Neuronal stem cell (in vitro differentiated cells): ENCODE results near the gene CLEC18A.
A peak's percentile ranks its signal among the peaks of the same experiment; 100 is the strongest.

Source experiments
- DNase-seq: peaks from one replicate; pipeline ENCODE4 v3.0.0-alpha.2; 2013; ENCODE audit warnings: low spot score
- H2AFZ ChIP-seq: one replicate; pipeline ENCODE4 v1.6.1; 2013; ENCODE audit warnings: mild to moderate bottlenecking, low read length, inconsistent platforms
- H2AK5ac ChIP-seq: 2 replicates; pipeline ENCODE4 v1.6.1; 2013; ENCODE audit warnings: low read depth, mild to moderate bottlenecking, inconsistent platforms, low read length, moderate library complexity, mixed read lengths
- H2BK120ac ChIP-seq: 2 replicates; pipeline ENCODE4 v1.6.1; 2013; ENCODE audit warnings: low read depth, mild to moderate bottlenecking, inconsistent platforms, low read length, moderate library complexity, mixed read lengths
- H2BK12ac ChIP-seq: one replicate; pipeline ENCODE4 v1.6.1; 2013; ENCODE audit warnings: low read length, inconsistent platforms
- H2BK15ac ChIP-seq: 2 replicates; pipeline ENCODE4 v1.6.1; 2013; ENCODE audit warnings: mild to moderate bottlenecking, low read length, inconsistent platforms, mixed read lengths
- H2BK5ac ChIP-seq: one replicate; pipeline ENCODE4 v1.6.1; 2013; ENCODE audit warnings: inconsistent platforms, mild to moderate bottlenecking, low read length, moderate library complexity
- H3K14ac ChIP-seq: one replicate; pipeline ENCODE4 v1.6.1; 2013; ENCODE audit warnings: low read length, inconsistent platforms
- H3K18ac ChIP-seq: 2 replicates; pipeline ENCODE4 v1.6.1; 2013; ENCODE audit warnings: low read length, inconsistent platforms
- H3K23ac ChIP-seq: 2 replicates; pipeline ENCODE4 v1.6.1; 2013; ENCODE audit warnings: low read depth, mild to moderate bottlenecking, mixed read lengths, low read length, inconsistent platforms; ENCODE audit not compliant: poor library complexity
- H3K27ac ChIP-seq: replicated peaks from 3 replicates; pipeline ENCODE4 v1.5.1; 2013; ENCODE audit warnings: low read length, inconsistent platforms
- H3K27me3 ChIP-seq, 3 experiments: 2 replicates each; pipeline ENCODE4 v1.6.1; 2013; ENCODE audit warnings: low read length in 3 of 3, mild to moderate bottlenecking in 2 of 3, inconsistent platforms in 1 of 3, low read depth in 1 of 3, mixed read lengths in 1 of 3, moderate library complexity in 1 of 3; ENCODE audit not compliant: control insufficient read depth in 3 of 3, insufficient read depth in 3 of 3
- H3K36me3 ChIP-seq, 2 donors: replicated peaks in 1 of 2; 2 replicates each; pipeline ENCODE4 v1.6.1; 2013; ENCODE audit warnings: low read length in 2 of 2; ENCODE audit not compliant: control insufficient read depth in 2 of 2, insufficient read depth in 2 of 2
- H3K4ac ChIP-seq: 2 replicates; pipeline ENCODE4 v1.6.1; 2013; ENCODE audit warnings: inconsistent platforms, mild to moderate bottlenecking, low read length, moderate library complexity
- H3K4me1 ChIP-seq, 2 donors: 1 replicate in 1 of 2; 2 replicates in 1 of 2; pipeline ENCODE4 v1.6.1; 2013; ENCODE audit warnings: low read length in 2 of 2, low read depth in 1 of 2; ENCODE audit not compliant: control insufficient read depth in 2 of 2, insufficient read depth in 1 of 2
- H3K4me2 ChIP-seq: one replicate; pipeline ENCODE4 v1.6.1; 2013; ENCODE audit warnings: mild to moderate bottlenecking, low read length, inconsistent platforms; ENCODE audit not compliant: insufficient read depth, poor library complexity, severe bottlenecking
- H3K4me3 ChIP-seq, 2 donors: 2 replicates each; pipeline ENCODE4 v1.5.1; 2013; ENCODE audit warnings: low read length in 2 of 2, mild to moderate bottlenecking in 2 of 2, inconsistent platforms in 1 of 2, moderate library complexity in 1 of 2
- H3K79me1 ChIP-seq: one replicate; pipeline ENCODE4 v1.6.1; 2013; ENCODE audit warnings: low read depth, mild to moderate bottlenecking, inconsistent platforms, low read length, moderate library complexity
- H3K9ac ChIP-seq: one replicate; pipeline ENCODE4 v1.6.1; 2013; ENCODE audit warnings: mild to moderate bottlenecking, low read depth, low read length, inconsistent platforms; ENCODE audit not compliant: poor library complexity
- H3K9me3 ChIP-seq, 2 donors: replicated peaks in 1 of 2; 2 replicates each; pipeline versions ENCODE3 to v1.6.1; 2013; ENCODE audit warnings: low read length in 2 of 2, mild to moderate bottlenecking in 2 of 2, inconsistent platforms in 1 of 2, low read depth in 1 of 2, mixed read lengths in 1 of 2, moderate library complexity in 1 of 2; ENCODE audit not compliant: control insufficient read depth in 2 of 2, insufficient read depth in 1 of 2
- H4K8ac ChIP-seq: one replicate; pipeline ENCODE4 v1.6.1; 2013; ENCODE audit warnings: low read depth, mild to moderate bottlenecking, inconsistent platforms, low read length, moderate library complexity
- H4K91ac ChIP-seq: one replicate; pipeline ENCODE4 v1.6.1; 2013; ENCODE audit warnings: low read length, low read depth, mild to moderate bottlenecking, inconsistent platforms; ENCODE audit not compliant: poor library complexity
- WGBS, 2 donors: extraction: QIAGEN DNeasy Blood & Tissue Kit; methylation state at CpG; one replicate each; pipeline ENCODE4 v1.1.7; 2013; ENCODE audit warnings: missing lambda C conversion rate in 2 of 2, mixed read lengths in 1 of 2; ENCODE audit not compliant: insufficient read length in 2 of 2, insufficient replicate concordance in 1 of 2; ENCODE audit errors: extremely low coverage in 2 of 2; 5-methylcytosine and 5-hydroxymethylcytosine counted together

CLEC18A gene

DNA sequence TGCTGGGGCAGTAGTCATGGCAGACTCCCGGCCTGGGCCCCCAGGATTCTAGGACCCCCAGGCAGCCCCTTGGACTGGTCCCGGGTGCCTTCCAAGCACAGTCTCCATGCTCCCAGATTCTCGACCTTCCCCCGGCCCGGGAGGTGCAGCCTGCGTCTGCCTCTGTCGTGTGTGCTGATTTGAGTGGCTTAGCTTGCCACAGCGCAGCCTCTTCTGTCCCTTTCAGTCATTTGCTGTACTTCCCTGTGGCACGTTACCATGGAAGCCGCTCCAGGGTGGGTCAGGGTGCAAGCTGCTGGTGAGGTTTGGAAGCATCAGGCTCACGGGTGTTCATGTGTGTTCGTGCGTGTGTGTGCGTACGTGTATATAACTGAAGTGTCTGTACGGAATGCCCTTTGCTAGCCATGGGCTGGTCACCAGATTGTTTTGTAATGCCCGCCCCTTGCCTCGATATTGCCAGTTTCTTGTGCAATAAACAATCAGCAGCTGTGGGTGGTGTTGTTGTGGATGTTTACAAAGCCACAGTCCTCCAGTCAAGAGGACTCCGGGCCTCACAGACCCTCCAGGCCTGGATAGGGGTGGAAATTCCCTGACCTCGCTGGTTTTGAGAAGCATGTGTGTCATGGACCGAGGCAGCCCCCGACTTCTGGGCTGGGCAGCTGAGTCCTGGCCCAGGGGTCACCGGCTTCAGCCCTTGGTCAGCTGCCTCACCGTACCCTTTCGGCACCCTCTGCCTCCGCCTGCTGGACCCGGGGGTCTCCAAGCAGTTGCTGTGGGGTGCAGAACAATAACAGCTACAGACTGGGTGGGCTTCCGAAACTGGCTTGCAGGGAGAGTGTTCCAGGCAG, 9.7 kb upstream of the CLEC18A start:
- H2BK12ac ChIP-seq, result peak overlapping the region; percentile 97
- no CpG with 5 or more reads among the region's 28 CpGs for whole genome bisulfite sequencing, 2 donors

DNA sequence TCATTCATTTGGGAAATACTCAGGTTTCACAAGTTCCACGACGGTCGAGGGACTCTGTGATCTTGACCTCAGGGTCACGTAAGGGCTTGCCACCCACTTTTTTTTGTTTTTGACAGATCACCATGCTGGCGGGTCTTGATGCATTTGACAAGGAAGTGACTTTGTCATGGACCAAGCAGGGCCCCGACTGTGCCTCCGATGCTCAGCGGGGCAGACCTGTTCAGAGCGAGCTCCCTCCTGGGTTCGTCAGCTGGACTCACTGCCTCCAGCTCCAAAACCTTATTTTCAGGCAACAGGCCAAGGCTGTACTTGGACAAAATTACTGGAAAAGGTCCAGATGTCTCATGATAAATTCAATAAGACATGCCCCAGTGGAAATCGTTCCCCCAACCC, 9.0 kb upstream of the CLEC18A start:
- Histone ChIP-seq H4K8ac (no peak overlapping the region), H3K4me2 (no peak overlapping the region), H2AFZ (no peak overlapping the region), H3K18ac (peak overlapping the region; percentile 86), H2BK5ac (no peak overlapping the region), H3K4me1 (peaks cover 21 to 25% of the 10 kb centered on the region in 2 donors), H2BK12ac (peak overlapping the region; percentile 92), H3K9ac (no peak overlapping the region), H2AK5ac (peak overlapping the region; percentile 53), H3K27me3 (no peaks in the 10 kb centered on the region), H3K27ac (no peak overlapping the region), H2BK120ac (peak overlapping the region; percentile 17), H3K79me1 (no peaks in the 10 kb centered on the region), H2BK15ac (no peak overlapping the region), H3K9me3 (no peaks in the 10 kb centered on the region), H3K23ac (no peak overlapping the region), H3K14ac (no peak overlapping the region), H4K91ac (no peak overlapping the region), H3K36me3 (peaks cover 15 to 38% of the 10 kb centered on the region in 2 donors), H3K4ac (no peak overlapping the region), H3K4me3 (no peak overlapping the region)
- WGBS, 2 donors, result no CpG with 5 or more reads among the region's 11 CpGs
- DNase-seq, result no peak

More for the DNA sequence above, 9.7 kb upstream of the CLEC18A start:
- H3K9ac ChIP-seq, result peak overlapping the region; percentile 60
- H2BK15ac ChIP-seq, result peak overlapping the region; percentile 97
- peak overlapping the region; percentile 53 for H2BK5ac ChIP-seq
- H3K4me2 ChIP-seq, result no peak overlapping the region
- no peaks in the 10 kb centered on the region for H3K79me1 ChIP-seq
- peak overlapping the region; percentile 41 for H3K14ac ChIP-seq
- H2AFZ ChIP-seq, result no peak overlapping the region
- H3K23ac ChIP-seq, result no peak overlapping the region
- no peaks in the 10 kb centered on the region for H3K9me3 ChIP-seq
- peak overlapping the region; percentile 83 for H2BK120ac ChIP-seq
- no peaks in the 10 kb centered on the region for H3K27me3 ChIP-seq
- peak overlapping the region; percentile 85 for H3K4ac ChIP-seq
- DNase-seq, result no peak
- H4K8ac ChIP-seq, result no peak overlapping the region
- H3K4me1 ChIP-seq, result peaks cover 21 to 25% of the 10 kb centered on the region in 2 donors
- H3K36me3 ChIP-seq, result peaks cover 21 to 44% of the 10 kb centered on the region in 2 donors
- H4K91ac ChIP-seq, result peak overlapping the region; percentile 75
- H3K27ac ChIP-seq, result no peak overlapping the region
- H2AK5ac ChIP-seq, result peak overlapping the region; percentile 99
- H3K4me3 ChIP-seq, result no peak overlapping the region
- H3K18ac ChIP-seq, result peak overlapping the region; percentile 23

GRCh38 chr16:69942627-69943170, 8.4 kb upstream of the CLEC18A start:
- Histone ChIP-seq H2BK15ac (peak overlapping the region; percentile 58), H2AFZ (no peak overlapping the region), H3K4ac (no peak overlapping the region), H2BK12ac (peak overlapping the region; percentile 92), H3K79me1 (no peaks in the 10 kb centered on the region), H4K8ac (no peak overlapping the region), H3K4me2 (no peak overlapping the region), H3K9me3 (no peaks in the 10 kb centered on the region), H3K36me3 (peaks cover 9 to 32% of the 10 kb centered on the region in 2 donors), H4K91ac (no peak overlapping the region), H2BK120ac (peak overlapping the region; percentile 17), H3K27me3 (no peaks in the 10 kb centered on the region), H3K4me3 (no peak overlapping the region), H3K4me1 (peaks cover 21 to 25% of the 10 kb centered on the region in 2 donors), H3K14ac (peak overlapping the region; percentile 39), H2AK5ac (peak overlapping the region; percentile 37), H2BK5ac (peak overlapping the region; percentile 91), H3K23ac (no peak overlapping the region), H3K27ac (peak overlapping the region; percentile 66), H3K9ac (no peak overlapping the region), H3K18ac (peak overlapping the region; percentile 89)
- no peak for DNase-seq
- whole genome bisulfite sequencing, 2 donors, result no CpG with 5 or more reads among the region's 8 CpGs
